ENCODE data around the gene TXLNG.
A peak's percentile ranks its signal among the peaks of the same experiment; 100 is the strongest.

The TXLNG gene

DNA sequence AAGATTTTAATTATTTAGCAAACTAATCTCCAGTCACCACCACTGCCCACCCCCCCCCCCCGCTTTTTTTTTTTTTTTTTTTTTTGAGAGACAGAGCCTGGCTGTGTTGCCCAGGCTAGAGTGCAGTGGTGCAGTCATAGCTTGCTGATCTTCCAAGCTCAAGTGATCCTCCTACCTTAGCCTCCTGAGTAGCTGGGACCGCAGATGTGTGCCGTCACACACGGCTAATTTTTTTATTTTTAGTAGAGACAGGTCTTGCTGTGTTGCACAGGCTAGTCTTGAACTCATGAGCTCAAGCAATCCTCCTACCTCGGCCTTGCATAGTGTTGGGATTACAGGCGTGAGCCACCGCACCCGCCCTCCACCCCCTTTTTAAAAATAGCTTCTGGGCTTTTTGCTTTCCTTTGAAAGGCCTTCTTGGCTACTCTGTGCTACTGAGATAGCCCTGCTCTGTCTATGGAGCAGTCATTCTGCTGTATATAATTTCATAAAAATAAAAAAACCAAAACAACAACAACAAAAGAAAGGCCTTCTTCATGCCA is 18.7 kb downstream of the TXLNG start:
- Mint-ChIP-seq H3K9me3 (no peaks in the 10 kb centered on the region), H3K36me3 (peaks cover 0 to 21% of the 10 kb centered on the region in 2 donors), H3K4me1 (peaks cover 10 to 11% of the 10 kb centered on the region in 2 donors), H3K27ac (no peak overlapping the region), H3K27me3 (no peaks in the 10 kb centered on the region), H3K4me3 (no peak overlapping the region)
- no peak for DNase-seq
- ATAC-seq (replicated peaks): peak; percentile 39

DNA sequence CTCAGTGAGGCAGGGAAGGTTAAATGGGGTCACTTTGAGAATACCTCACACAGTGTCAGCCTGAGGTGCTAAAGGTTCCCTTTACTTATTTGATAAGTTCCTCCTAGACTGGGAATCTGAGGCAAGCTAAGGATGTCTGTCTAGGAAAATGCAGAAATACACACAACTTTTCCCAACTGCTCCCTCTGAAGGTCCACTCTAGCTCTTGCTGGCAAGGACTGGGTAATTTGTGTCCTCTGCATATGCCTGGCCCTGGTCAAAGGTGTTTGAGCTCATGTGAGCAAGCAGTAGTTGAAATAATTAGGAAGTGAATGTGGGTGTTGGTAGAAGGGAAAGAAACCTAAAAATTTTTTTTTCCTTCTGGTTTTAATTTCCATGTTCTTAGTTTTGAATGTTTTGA is 21.3 kb downstream of the TXLNG start:
- peaks cover 0 to 20% of the 10 kb centered on the region in 2 donors for H3K36me3 Mint-ChIP-seq
- no peaks in the 10 kb centered on the region for H3K27me3 Mint-ChIP-seq
- DNase-seq: no peak
- H3K4me1 Mint-ChIP-seq: peaks cover 10 to 11% of the 10 kb centered on the region in 2 donors
- ATAC-seq (replicated peaks): no peak
- no peaks in the 10 kb centered on the region for H3K9me3 Mint-ChIP-seq
- no peak overlapping the region for H3K27ac Mint-ChIP-seq
- no peak overlapping the region for H3K4me3 Mint-ChIP-seq

DNA sequence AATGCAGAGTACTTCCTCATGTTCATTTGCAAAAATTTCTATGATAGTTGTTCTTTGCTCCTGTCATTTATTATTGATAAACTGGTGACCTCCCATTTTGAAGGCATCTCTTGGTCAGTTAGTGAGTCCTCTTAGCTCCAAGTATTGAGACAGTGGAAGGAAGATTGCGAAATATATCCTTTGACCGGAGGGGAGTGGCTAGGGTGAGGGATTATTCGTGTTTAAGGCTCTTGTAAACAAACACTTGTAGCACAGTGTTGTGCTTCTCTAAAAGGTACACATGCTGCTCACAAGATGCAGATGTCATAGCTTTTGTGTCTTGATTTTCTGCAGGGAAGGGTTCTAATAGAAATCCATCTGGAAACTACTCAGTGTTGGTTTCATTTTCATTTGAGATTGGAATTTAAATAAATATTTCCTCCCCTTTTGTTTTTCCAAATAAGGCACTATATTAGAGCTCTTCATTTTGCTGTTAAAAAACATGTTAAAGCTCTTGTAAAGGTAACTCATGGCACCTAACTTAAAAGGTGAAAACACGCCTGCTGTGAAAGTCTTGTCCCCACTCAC is 21.8 kb downstream of the TXLNG start:
- H3K4me3 Mint-ChIP-seq: no peak overlapping the region
- H3K27ac Mint-ChIP-seq: no peak overlapping the region
- DNase-seq (no peak), ATAC-seq (replicated peaks) (no peak)
- peaks cover 0 to 24% of the 10 kb centered on the region in 2 donors for H3K36me3 Mint-ChIP-seq
- no peaks in the 10 kb centered on the region for H3K9me3 Mint-ChIP-seq
- peaks cover 10 to 11% of the 10 kb centered on the region in 2 donors for H3K4me1 Mint-ChIP-seq
- H3K27me3 Mint-ChIP-seq: no peaks in the 10 kb centered on the region

DNA sequence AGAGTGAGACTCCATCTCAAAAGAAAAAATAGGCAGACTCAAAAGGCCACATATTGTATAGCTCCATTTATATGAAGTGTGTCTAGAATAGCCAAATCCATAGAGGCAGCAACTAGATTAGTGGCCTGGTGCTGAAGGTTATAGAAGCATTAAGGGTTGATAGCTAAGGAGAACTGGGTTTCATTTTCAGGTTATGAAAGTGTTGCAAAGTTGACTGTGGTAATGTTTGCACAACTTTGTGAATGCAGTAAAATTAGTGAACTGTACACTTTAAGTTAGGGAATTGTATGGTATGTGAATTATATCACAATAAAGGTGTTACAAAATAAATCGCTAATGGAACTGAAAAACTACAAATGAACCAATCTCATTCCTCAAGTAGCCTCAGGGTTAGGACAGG is 28.3 kb downstream of the TXLNG start:
- H3K36me3 Mint-ChIP-seq: peaks cover 2 to 26% of the 10 kb centered on the region in 2 donors
- H3K9me3 Mint-ChIP-seq: no peaks in the 10 kb centered on the region
- peaks cover 5 to 8% of the 10 kb centered on the region in 2 donors for H3K4me1 Mint-ChIP-seq
- no peaks in the 10 kb centered on the region for H3K27me3 Mint-ChIP-seq
- H3K27ac Mint-ChIP-seq: no peak overlapping the region
- ATAC-seq (replicated peaks): no peak
- DNase-seq: no peak
- no peak overlapping the region for H3K4me3 Mint-ChIP-seq

DNA sequence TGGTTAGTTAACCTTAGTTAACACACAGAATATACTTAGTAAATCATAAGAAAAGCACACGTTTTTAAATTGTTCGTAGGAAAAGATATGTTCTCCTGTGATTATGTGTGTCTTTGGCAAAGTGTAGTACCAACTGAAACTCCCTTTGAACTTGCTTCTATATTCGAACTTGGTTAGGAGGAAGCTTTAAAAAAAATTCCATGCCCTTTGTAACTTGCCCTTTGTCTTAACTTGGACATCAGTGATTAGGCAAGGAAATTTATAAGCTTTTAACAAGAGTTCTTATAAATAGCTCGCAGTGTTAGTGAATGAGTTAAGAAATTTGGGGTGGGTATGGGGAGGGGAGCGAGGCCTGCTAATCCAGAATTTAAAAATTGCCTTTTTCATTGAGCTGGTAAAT is 33.4 kb downstream of the TXLNG start:
- Mint-ChIP-seq H3K36me3 (peaks cover 6 to 30% of the 10 kb centered on the region in 2 donors), H3K27ac (peak overlapping the region; percentile 25), H3K27me3 (no peaks in the 10 kb centered on the region), H3K4me1 (peaks cover 5 to 8% of the 10 kb centered on the region in 2 donors), H3K9me3 (no peaks in the 10 kb centered on the region), H3K4me3 (no peak overlapping the region)
- DNase-seq (no peak), ATAC-seq (replicated peaks) (no peak)

DNA sequence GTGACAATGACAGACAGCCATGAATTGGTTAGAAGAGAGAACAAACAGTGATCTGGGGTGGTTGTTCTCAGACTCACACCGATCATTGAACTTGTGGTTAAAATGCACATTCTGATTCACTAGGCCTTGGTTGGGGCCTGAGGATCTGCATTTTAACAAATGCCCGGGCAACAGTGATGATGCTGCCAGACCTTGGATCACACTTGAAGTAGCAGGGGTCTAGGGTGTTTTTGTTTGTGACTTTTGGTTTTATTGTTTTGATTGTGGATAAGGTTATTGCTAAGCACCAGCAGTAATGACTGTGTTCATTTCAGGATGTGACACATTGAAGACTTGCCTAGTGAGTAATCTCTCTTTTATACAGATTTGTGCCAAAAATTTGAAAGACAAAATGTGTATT is 36.5 kb downstream of the TXLNG start:
- Mint-ChIP-seq H3K36me3 (peaks cover 4 to 40% of the 10 kb centered on the region in 2 donors), H3K27me3 (no peaks in the 10 kb centered on the region), H3K4me1 (peaks cover 2 to 8% of the 10 kb centered on the region in 2 donors), H3K27ac (peak overlapping the region; percentile 3), H3K4me3 (no peak overlapping the region), H3K9me3 (no peaks in the 10 kb centered on the region)
- no peak for ATAC-seq (replicated peaks)
- DNase-seq: no peak

DNA sequence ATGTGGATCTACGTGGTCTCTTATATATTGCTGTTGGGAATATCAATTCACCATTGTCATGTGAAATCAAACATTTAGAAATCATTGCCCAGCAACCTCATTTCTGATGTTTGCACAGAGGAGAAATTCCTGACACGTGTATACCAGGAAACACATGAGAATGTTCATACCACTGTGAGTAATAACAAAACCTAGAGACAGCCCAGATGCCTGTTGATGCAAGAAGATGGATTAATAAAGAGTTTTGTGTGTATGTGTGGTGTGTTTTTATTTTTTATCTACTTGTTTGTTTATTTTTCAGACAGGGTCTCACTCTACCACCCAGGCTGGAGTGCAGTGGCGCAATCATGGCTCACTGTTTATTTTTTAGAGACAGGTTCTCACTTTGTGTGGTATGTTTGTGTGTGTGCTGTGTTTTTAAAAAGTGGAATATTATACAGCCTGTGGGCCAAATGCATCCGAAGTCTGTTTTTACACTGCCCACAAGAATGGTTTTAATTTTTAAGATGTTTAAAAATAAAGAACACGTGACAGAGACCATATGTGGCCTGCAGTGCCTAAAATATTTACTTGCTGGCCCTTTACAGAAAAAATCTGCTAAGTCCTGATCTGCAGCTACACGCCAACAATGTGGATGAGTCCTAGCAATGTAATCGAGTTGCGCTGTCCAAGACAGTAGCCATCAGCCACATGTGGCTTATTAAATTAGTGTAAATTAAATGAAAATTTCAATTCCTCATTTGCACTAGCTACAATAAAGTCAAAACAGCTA is 39.2 kb downstream of the TXLNG start:
- H3K27me3 Mint-ChIP-seq: no peaks in the 10 kb centered on the region
- no peak overlapping the region for H3K4me3 Mint-ChIP-seq
- no peak for ATAC-seq (replicated peaks)
- H3K27ac Mint-ChIP-seq: no peak overlapping the region
- H3K4me1 Mint-ChIP-seq: peaks cover 2 to 6% of the 10 kb centered on the region in 2 donors
- H3K36me3 Mint-ChIP-seq: peaks cover 4 to 45% of the 10 kb centered on the region in 2 donors
- DNase-seq: no peak
- H3K9me3 Mint-ChIP-seq: no peaks in the 10 kb centered on the region

DNA sequence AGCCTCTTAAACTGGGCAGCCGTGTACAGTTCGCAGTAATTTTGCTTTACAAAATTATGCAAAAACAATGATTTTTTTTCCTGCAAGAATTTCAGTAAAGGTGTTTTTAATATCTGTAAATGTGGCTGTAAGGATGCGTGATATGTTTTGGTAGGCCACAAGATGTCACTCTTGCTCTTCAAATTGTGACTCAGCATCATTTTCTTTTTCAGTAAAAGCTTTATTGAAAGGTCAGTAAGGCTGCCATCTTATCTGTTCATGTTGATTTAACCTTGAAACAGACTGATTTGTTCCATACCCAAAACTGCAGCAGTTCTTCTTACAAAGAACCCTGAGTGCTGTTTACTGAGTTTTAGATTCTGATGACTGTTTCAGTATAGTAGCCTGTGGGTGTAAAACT is 39.9 kb downstream of the TXLNG start:
- H3K4me3 Mint-ChIP-seq: no peak overlapping the region
- DNase-seq (no peak), ATAC-seq (replicated peaks) (peak; percentile 48 to 49)
- no peaks in the 10 kb centered on the region for H3K27me3 Mint-ChIP-seq
- H3K9me3 Mint-ChIP-seq: no peaks in the 10 kb centered on the region
- no peak overlapping the region for H3K27ac Mint-ChIP-seq
- H3K36me3 Mint-ChIP-seq: peaks cover 4 to 39% of the 10 kb centered on the region in 2 donors
- peaks cover 2 to 6% of the 10 kb centered on the region in 2 donors for H3K4me1 Mint-ChIP-seq

DNA sequence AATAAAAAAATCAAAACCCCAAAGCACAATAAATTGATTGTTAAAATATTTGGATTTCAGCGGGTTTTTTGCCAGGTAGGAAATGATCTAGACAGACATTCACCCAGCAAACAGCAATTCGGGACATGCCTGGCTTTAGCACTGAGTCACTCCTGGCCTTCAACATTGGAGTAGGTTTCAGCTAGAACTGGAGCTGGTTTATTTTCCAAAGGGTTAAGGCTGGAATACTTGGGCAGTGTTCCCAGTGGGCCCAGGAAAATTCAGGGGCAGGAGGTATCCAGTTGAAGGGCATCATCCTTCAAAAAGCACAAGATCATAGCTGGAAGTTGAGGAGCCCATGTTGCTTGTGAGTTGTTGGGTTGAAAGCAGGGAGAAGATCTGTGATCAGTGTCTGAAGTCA is 41.0 kb downstream of the TXLNG start:
- H3K4me3 Mint-ChIP-seq: no peak overlapping the region
- H3K27me3 Mint-ChIP-seq: no peaks in the 10 kb centered on the region
- H3K27ac Mint-ChIP-seq: peak overlapping the region; percentile 31
- peaks cover 3 to 40% of the 10 kb centered on the region in 2 donors for H3K36me3 Mint-ChIP-seq
- H3K4me1 Mint-ChIP-seq: peaks cover 2 to 6% of the 10 kb centered on the region in 2 donors
- ATAC-seq (replicated peaks) (no peak), DNase-seq (no peak)
- no peaks in the 10 kb centered on the region for H3K9me3 Mint-ChIP-seq

DNA sequence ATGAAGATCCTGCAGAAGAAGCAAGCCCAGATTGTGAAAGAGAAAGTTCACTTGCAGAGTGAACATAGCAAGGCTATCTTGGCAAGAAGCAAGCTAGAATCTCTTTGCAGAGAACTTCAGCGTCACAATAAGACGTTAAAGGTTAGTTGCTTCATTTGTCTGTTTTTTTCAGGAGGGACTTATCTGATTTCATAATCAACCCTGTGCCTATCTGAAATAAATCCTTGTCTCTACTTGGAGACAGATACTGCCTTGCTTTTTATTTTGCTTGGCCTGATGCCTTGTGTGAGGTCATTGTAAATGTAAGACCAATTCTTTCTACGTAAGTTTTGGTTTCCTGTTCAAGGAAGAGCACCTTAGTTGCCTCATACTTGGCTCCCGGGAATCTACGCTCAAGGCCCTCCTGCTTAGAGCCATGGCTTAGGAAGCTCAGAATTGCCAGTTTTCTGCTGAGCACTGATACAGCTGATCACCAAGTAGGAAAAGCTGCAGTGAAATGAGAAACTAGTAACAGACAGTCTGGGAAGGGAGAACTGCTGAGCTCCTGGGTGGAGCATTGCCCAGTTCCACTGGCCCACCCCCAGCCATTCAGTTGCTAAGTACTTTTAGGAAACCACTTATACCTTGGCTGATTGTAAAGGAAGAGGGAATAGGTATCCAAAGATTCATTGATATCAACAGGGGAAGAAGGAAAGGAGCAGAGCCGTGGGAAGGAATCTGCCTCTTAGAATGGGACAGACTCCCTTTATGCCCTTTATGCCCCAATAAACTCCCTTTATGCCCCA is 42.0 kb downstream of the TXLNG start:
- Mint-ChIP-seq H3K36me3 (peaks cover 0 to 40% of the 10 kb centered on the region in 2 donors), H3K4me1 (peaks cover 2 to 6% of the 10 kb centered on the region in 2 donors), H3K27me3 (no peaks in the 10 kb centered on the region), H3K9me3 (no peaks in the 10 kb centered on the region), H3K4me3 (no peak overlapping the region), H3K27ac (no peak overlapping the region)
- no peak for DNase-seq
- ATAC-seq (replicated peaks): no peak

DNA sequence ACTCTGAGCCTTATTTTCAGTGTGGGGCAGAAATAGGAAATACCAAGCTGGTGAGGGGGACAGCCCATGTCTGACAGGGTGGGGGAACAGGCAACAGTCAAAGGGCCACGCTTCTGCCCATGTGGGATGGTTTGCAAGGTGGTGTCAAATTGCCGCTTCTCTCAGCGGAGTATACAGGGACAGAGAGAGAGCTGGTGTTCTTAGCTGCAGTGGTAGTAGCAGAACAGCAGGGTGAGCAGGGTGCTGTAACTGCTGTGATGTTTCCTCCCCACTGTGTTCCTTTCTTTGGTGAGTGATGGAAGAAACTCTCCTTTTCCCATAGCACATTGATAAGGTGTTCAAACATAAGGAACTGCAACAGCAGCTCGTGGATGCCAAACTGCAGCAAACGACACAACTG is 46.0 kb downstream of the TXLNG start:
- H3K36me3 Mint-ChIP-seq: peaks cover 15 to 57% of the 10 kb centered on the region in 2 donors
- DNase-seq (no peak), ATAC-seq (replicated peaks) (no peak)
- H3K4me3 Mint-ChIP-seq: no peak overlapping the region
- no peak overlapping the region for H3K27ac Mint-ChIP-seq
- peaks cover 0 to 4% of the 10 kb centered on the region in 2 donors for H3K4me1 Mint-ChIP-seq
- no peaks in the 10 kb centered on the region for H3K27me3 Mint-ChIP-seq
- H3K9me3 Mint-ChIP-seq: no peaks in the 10 kb centered on the region

DNA sequence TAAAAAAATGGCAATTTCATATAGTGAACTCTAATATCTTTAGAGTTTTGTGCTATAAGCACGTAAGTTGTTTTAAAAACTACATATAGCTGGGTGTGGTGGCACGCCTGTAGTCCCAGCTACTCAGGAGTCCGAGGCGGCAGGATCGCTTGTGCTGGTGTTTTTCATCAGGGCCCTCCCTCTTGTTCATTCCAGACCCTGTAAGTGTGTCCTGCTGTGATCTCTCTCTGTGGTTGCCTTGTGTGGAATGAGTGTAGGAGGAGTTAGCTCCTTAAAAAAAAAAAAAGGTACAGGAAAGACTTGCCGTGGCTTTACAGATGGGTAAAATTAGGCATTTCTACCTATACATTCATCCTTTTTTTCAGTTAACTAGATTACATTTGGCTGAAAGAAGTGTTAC is 48.5 kb downstream of the TXLNG start:
- no peak for DNase-seq
- Mint-ChIP-seq H3K27me3 (no peaks in the 10 kb centered on the region), H3K36me3 (peaks cover 18 to 65% of the 10 kb centered on the region in 2 donors), H3K9me3 (no peaks in the 10 kb centered on the region), H3K4me3 (no peak overlapping the region), H3K27ac (no peak overlapping the region), H3K4me1 (peaks cover 0 to 4% of the 10 kb centered on the region in 2 donors)
- no peak for ATAC-seq (replicated peaks)

DNA sequence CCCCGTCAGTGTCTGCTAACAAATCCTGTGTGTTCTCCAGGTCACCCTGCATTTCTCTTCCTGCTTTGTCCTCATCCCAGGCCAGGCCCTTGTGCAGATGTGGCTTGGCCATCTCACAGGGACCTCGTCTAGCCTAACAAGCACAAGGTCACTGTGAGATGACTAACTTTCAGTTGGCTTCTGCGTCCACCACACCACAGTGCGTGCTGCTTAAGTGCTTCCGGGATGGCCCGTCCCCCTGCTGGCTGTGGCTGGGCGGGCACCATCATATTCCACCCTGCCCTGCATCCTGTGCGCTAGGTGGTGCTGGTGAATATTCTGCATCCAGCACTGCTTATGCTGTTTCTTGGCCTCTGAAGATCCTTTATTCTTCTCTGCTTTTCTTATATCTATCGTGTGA is 50.1 kb downstream of the TXLNG start:
- H3K27me3 Mint-ChIP-seq: no peaks in the 10 kb centered on the region
- H3K4me3 Mint-ChIP-seq: no peak overlapping the region
- H3K27ac Mint-ChIP-seq: peak overlapping the region; percentile 81
- H3K9me3 Mint-ChIP-seq: no peaks in the 10 kb centered on the region
- no peak for DNase-seq
- peaks cover 18 to 76% of the 10 kb centered on the region in 2 donors for H3K36me3 Mint-ChIP-seq
- peaks cover 0 to 4% of the 10 kb centered on the region in 2 donors for H3K4me1 Mint-ChIP-seq
- peak; percentile 67 to 82 for ATAC-seq (replicated peaks)

Measured in stimulated activated naive B cell treated with anti-CD40 and anti-IgM and Interleukin-4, amounts not matched to agents 10 μg/mL and 1 μg/mL and 100 μg/mL, for 72 hours (primary cell).